CD14-positive monocyte (primary cell): ENCODE data around the gene SNX12. TPM values are rescaled to one million over a fixed set of nuclear protein-coding genes. Genes with fewer than 3 reads are reported as not detected.

ENCODE experiments used
- DNase-seq, 3 donors: peaks; one replicate each; pipeline ENCODE4 v3.0.0-alpha.2; 2011 to 2022
- H2AFZ ChIP-seq: 2 replicates; pipeline ENCODE4 v1.6.0; 2012; ENCODE audit warnings: mild to moderate bottlenecking, low read depth, low read length, inconsistent platforms; ENCODE audit not compliant: insufficient read depth, poor library complexity, severe bottlenecking
- H3K27ac ChIP-seq, 2 donors: 1 replicate in 1 of 2; 2 replicates in 1 of 2; pipeline ENCODE4 v1.5.1; 2012 to 2013; ENCODE audit warnings: low read length in 2 of 2, control low read depth in 1 of 2, inconsistent platforms in 1 of 2, low read depth in 1 of 2, mild to moderate bottlenecking in 1 of 2
- H3K27me3 ChIP-seq, 2 donors: one replicate each; pipeline versions ENCODE4 v1.6.0 to v1.6.1; 2011 to 2013; ENCODE audit warnings: low read length in 2 of 2; ENCODE audit not compliant: control insufficient read depth in 2 of 2, insufficient read depth in 2 of 2
- H3K36me3 ChIP-seq, 2 donors: replicated peaks in 1 of 2; 1 replicate in 1 of 2; 2 replicates in 1 of 2; pipeline versions ENCODE4 v1.5.1 to v1.6.1; 2012 to 2013; ENCODE audit warnings: low read length in 2 of 2, control low read depth in 1 of 2, inconsistent platforms in 1 of 2, mild to moderate bottlenecking in 1 of 2; ENCODE audit not compliant: insufficient read depth in 2 of 2, control insufficient read depth in 1 of 2
- H3K4me1 ChIP-seq, 2 donors: 1 replicate in 1 of 2; 2 replicates in 1 of 2; pipeline versions ENCODE4 v1.5.1 to v1.6.1; 2012 to 2013; ENCODE audit warnings: low read length in 2 of 2, control low read depth in 1 of 2, inconsistent platforms in 1 of 2, mild to moderate bottlenecking in 1 of 2, moderate library complexity in 1 of 2; ENCODE audit not compliant: insufficient read depth in 2 of 2, control insufficient read depth in 1 of 2
- H3K4me2 ChIP-seq: replicated peaks from 2 replicates; pipeline ENCODE3; 2012; ENCODE audit warnings: low read length, moderate library complexity, mild to moderate bottlenecking; ENCODE audit not compliant: poor library complexity, severe bottlenecking; ENCODE audit errors: extremely low read depth
- H3K4me3 ChIP-seq, 3 experiments: fragments of 200-600 bp in 1 of 3; sonication (generic) in 1 of 3; replicated peaks in 1 of 3; 1 replicate in 2 of 3; 2 replicates in 1 of 3; pipeline ENCODE4 v1.5.1; 2011 to 2013; ENCODE audit warnings: low read length in 3 of 3, mild to moderate bottlenecking in 3 of 3, control low read depth in 2 of 3, low read depth in 2 of 3, inconsistent platforms in 1 of 3, moderate library complexity in 1 of 3
- H3K79me2 ChIP-seq: 2 replicates; pipeline ENCODE4 v1.6.0; 2012; ENCODE audit warnings: mild to moderate bottlenecking, control low read depth, inconsistent platforms, low read length, moderate library complexity; ENCODE audit not compliant: insufficient read depth
- H3K9ac ChIP-seq: 2 replicates; pipeline ENCODE4 v1.6.0; 2017; ENCODE audit warnings: low read length, mild to moderate bottlenecking; ENCODE audit not compliant: insufficient read depth, poor library complexity, severe bottlenecking
- H3K9me3 ChIP-seq, 2 donors: replicated peaks in 1 of 2; 1 replicate in 1 of 2; 2 replicates in 1 of 2; pipeline versions ENCODE4 v1.5.1 to v1.6.1; 2012 to 2013; ENCODE audit warnings: low read length in 2 of 2, control low read depth in 1 of 2; ENCODE audit not compliant: control insufficient read depth in 1 of 2, insufficient read depth in 1 of 2
- H4K20me1 ChIP-seq: 2 replicates; pipeline ENCODE4 v1.6.0; 2012; ENCODE audit warnings: mild to moderate bottlenecking, low read length, control low read depth, moderate library complexity; ENCODE audit not compliant: insufficient read depth
- H3K27ac Mint-ChIP-seq, 7 donors: one replicate each; pipeline ENCODE4 v1.8.0; 2020; ENCODE audit warnings: mild to moderate bottlenecking in 7 of 7, mixed read lengths in 7 of 7, moderate library complexity in 6 of 7, inconsistent platforms in 2 of 7
- H3K27me3 Mint-ChIP-seq, 3 donors: one replicate each; pipeline ENCODE4 v1.8.0; 2021 to 2022; ENCODE audit warnings: low read depth in 3 of 3, mild to moderate bottlenecking in 3 of 3, mixed read lengths in 3 of 3, moderate library complexity in 3 of 3, inconsistent platforms in 1 of 3
- H3K36me3 Mint-ChIP-seq, 2 donors: one replicate each; pipeline ENCODE4 v1.8.0; 2020; ENCODE audit warnings: mixed read lengths in 2 of 2, inconsistent platforms in 1 of 2, mild to moderate bottlenecking in 1 of 2
- H3K4me1 Mint-ChIP-seq: one replicate; pipeline ENCODE4 v1.8.0; 2020; ENCODE audit warnings: mild to moderate bottlenecking, mixed read lengths
- H3K4me3 Mint-ChIP-seq, 2 donors: one replicate each; pipeline ENCODE4 v1.8.0; 2020; ENCODE audit warnings: mild to moderate bottlenecking in 2 of 2, mixed read lengths in 2 of 2, moderate library complexity in 1 of 2
- H3K9me3 Mint-ChIP-seq, 7 donors: one replicate each; pipeline ENCODE4 v1.8.0; 2020 to 2022; ENCODE audit warnings: mixed read lengths in 7 of 7, mild to moderate bottlenecking in 6 of 7, moderate library complexity in 6 of 7, inconsistent platforms in 2 of 7
- CTCF ChIP-seq: fragments of 200-600 bp; IDR thresholded peaks from one replicate; pipeline ENCODE4 v1.8.0; 2022; ENCODE audit warnings: antibody characterized with exemption, mild to moderate bottlenecking
- WGBS: methylation state at CpG from one replicate; pipeline ENCODE4 v1.1.5; 2013; ENCODE audit warnings: missing lambda C conversion rate; ENCODE audit not compliant: insufficient coverage; 5-methylcytosine and 5-hydroxymethylcytosine counted together
- intact Hi-C, 2 donors: fragments of 100-400 bp; cut with micrococcal nuclease; formaldehyde crosslinking; loops; one replicate each; pipeline versions ENCODE4 v1.15.0 to v1.15.1; 2023
- polyA plus RNA-seq, 3 donors: library from polyadenylated mRNA; depleted of rRNA in 1 of 3; unstranded in 2 of 3; stranded (reverse) in 1 of 3; fragments of 300-500 nt in 2 of 3; fragments of >200 nt in 1 of 3; fragmentation: Illumina TruSeq in 2 of 3; gene quantifications; 1 replicate in 2 of 3; 2 replicates in 1 of 3; pipeline ENCODE4 v1.2.3, GENCODE V29; 2012 to 2021

Gene SNX12
- polyA plus RNA-seq, 3 donors, result 4.2 to 12.9 (median 5.0) TPM

GRCh38 chrX:71085900-71086299 is 17.8 kb upstream of the SNX12 start:
- TF ChIP-seq CTCF, result no peak
- Mint-ChIP-seq H3K36me3 (no peaks in the 10 kb centered on the region), H3K9me3 (peaks cover 0 to 3% (median 0%) of the 10 kb centered on the region in 7 donors), H3K27me3 (peaks cover 0 to 3% (median 2%) of the 10 kb centered on the region in 3 donors), H3K4me1 (no peaks in the 10 kb centered on the region), H3K4me3 (no peak overlapping the region), H3K27ac (no peak overlapping the region)
- Histone ChIP-seq H3K4me2 (no peak overlapping the region), H3K27me3 (no peaks in the 10 kb centered on the region), H3K4me3 (no peak overlapping the region), H3K27ac (no peak overlapping the region), H3K36me3 (no peaks in the 10 kb centered on the region), H3K9ac (no peak overlapping the region), H3K79me2 (no peaks in the 10 kb centered on the region), H4K20me1 (no peaks in the 10 kb centered on the region), H3K4me1 (no peaks in the 10 kb centered on the region), H2AFZ (no peak overlapping the region), H3K9me3 (no peaks in the 10 kb centered on the region)
- intact Hi-C loops, result no loop called here
- no peak for DNase-seq
- WGBS, result 80% methylated on average over 1 of the region's 4 CpGs

- peaks cover 0 to 3% (median 0%) of the 10 kb centered on the region in 7 donors for H3K9me3 Mint-ChIP-seq
- no peaks in the 10 kb centered on the region for H3K79me2 ChIP-seq
- H3K4me2 ChIP-seq, result no peak overlapping the region
- H3K36me3 ChIP-seq, result no peaks in the 10 kb centered on the region
- H3K27ac Mint-ChIP-seq, result no peak overlapping the region
- no peak overlapping the region for H3K4me3 ChIP-seq
- H3K4me1 ChIP-seq, result no peaks in the 10 kb centered on the region
- H3K27me3 ChIP-seq, result no peaks in the 10 kb centered on the region
- no CpG with 5 or more reads among the region's 4 CpGs for WGBS
- no peak for TF ChIP-seq CTCF
- no peaks in the 10 kb centered on the region for H3K9me3 ChIP-seq
- peaks cover 0 to 6% (median 2%) of the 10 kb centered on the region in 3 donors for H3K27me3 Mint-ChIP-seq
- no peak overlapping the region for H3K27ac ChIP-seq
- no peak for DNase-seq
- intact Hi-C loops, result no loop called here
- no peak overlapping the region for H3K4me3 Mint-ChIP-seq
- no peaks in the 10 kb centered on the region for H3K4me1 Mint-ChIP-seq
- no peak overlapping the region for H3K9ac ChIP-seq
- no peaks in the 10 kb centered on the region for H3K36me3 Mint-ChIP-seq
- no peak overlapping the region for H2AFZ ChIP-seq
- H4K20me1 ChIP-seq, result no peaks in the 10 kb centered on the region
Measured at GRCh38 chrX:71082822-71083221, 14.7 kb upstream of the SNX12 start.
